GM23338 (cell line): ENCODE results near the gene SLC34A3. TPM values are rescaled to one million over a fixed set of nuclear protein-coding genes. Genes with fewer than 3 reads are reported as not detected.
A peak's percentile ranks its signal among the peaks of the same experiment; 100 is the strongest.

Experiments used
- ATAC-seq: fragments of 200-7000 bp; cut with Tn5 transposase; 3 replicates; pipeline ENCODE4 v1.9.1; 2020
- DNase-seq: peaks from one replicate; pipeline ENCODE4 v3.0.0-alpha.2; 2015; ENCODE audit warnings: low spot score
- H2AFZ ChIP-seq: fragments of 200-600 bp; sonication (generic); 2 replicates; pipeline ENCODE4 v1.8.0; 2016; ENCODE audit warnings: antibody characterized with exemption, mild to moderate bottlenecking, moderate library complexity
- H3F3A ChIP-seq: fragments of 200-600 bp; sonication (generic); replicated peaks from 2 replicates; pipeline ENCODE4 v1.8.0; 2017; ENCODE audit warnings: antibody characterized with exemption, mixed run types, low read depth
- H3K27ac ChIP-seq: fragments of 200-600 bp; sonication (generic); 2 replicates; pipeline ENCODE4 v1.6.1; 2016; ENCODE audit warnings: low read depth
- H3K27me3 ChIP-seq: fragments of 200-600 bp; sonication (generic); 2 replicates; pipeline ENCODE4 v1.8.0; 2016; ENCODE audit warnings: mild to moderate bottlenecking, mixed run types, moderate library complexity; ENCODE audit not compliant: insufficient read depth
- H3K36me3 ChIP-seq: fragments of 200-600 bp; sonication (generic); 2 replicates; pipeline ENCODE4 v1.8.0; 2016; ENCODE audit warnings: mild to moderate bottlenecking; ENCODE audit not compliant: insufficient read depth
- H3K4me1 ChIP-seq: fragments of 200-600 bp; sonication (generic); 2 replicates; pipeline ENCODE4 v1.8.0; 2016; ENCODE audit warnings: mild to moderate bottlenecking, moderate library complexity; ENCODE audit not compliant: insufficient read depth
- H3K4me2 ChIP-seq: fragments of 200-600 bp; sonication (generic); 2 replicates; pipeline ENCODE4 v1.7.1; 2017; ENCODE audit warnings: mixed run types
- H3K4me3 ChIP-seq: fragments of 200-600 bp; sonication (generic); 2 replicates; pipeline ENCODE4 v1.6.1; 2016; ENCODE audit warnings: mixed run types
- H3K79me2 ChIP-seq: fragments of 200-600 bp; sonication (generic); replicated peaks from 2 replicates; pipeline ENCODE4 v1.8.0; 2017; ENCODE audit warnings: mild to moderate bottlenecking; ENCODE audit not compliant: insufficient read depth
- H3K9me2 ChIP-seq: fragments of 200-600 bp; sonication (generic); 2 replicates; pipeline ENCODE4 v1.8.0; 2017; ENCODE audit not compliant: insufficient read depth
- H4K20me1 ChIP-seq: fragments of 200-600 bp; sonication (generic); replicated peaks from 2 replicates; pipeline ENCODE4 v1.8.0; 2017; ENCODE audit warnings: mild to moderate bottlenecking; ENCODE audit not compliant: insufficient read depth
- H3K27ac Mint-ChIP-seq: 2 replicates; pipeline ENCODE4 v1.8.0; 2020; ENCODE audit warnings: inconsistent platforms, mild to moderate bottlenecking, moderate library complexity, mixed read lengths
- H3K27me3 Mint-ChIP-seq: 3 replicates; pipeline ENCODE4 v1.8.0; 2022; ENCODE audit warnings: low read depth, mild to moderate bottlenecking, moderate library complexity, mixed read lengths, inconsistent platforms; ENCODE audit not compliant: insufficient read depth, poor library complexity
- H3K36me3 Mint-ChIP-seq: 3 replicates; pipeline ENCODE4 v1.8.0; 2021; ENCODE audit warnings: low read depth, mild to moderate bottlenecking, inconsistent platforms, moderate library complexity, mixed read lengths
- H3K4me1 Mint-ChIP-seq: 3 replicates; pipeline ENCODE4 v1.8.0; 2020; ENCODE audit warnings: mild to moderate bottlenecking, inconsistent platforms, mixed read lengths
- H3K4me3 Mint-ChIP-seq: 3 replicates; pipeline ENCODE4 v1.8.0; 2021; ENCODE audit warnings: moderate library complexity, mild to moderate bottlenecking, inconsistent platforms, mixed read lengths
- H3K9me3 Mint-ChIP-seq: 3 replicates; pipeline ENCODE4 v1.8.0; 2020; ENCODE audit warnings: moderate library complexity, mild to moderate bottlenecking, inconsistent platforms, mixed read lengths
- CREB1 ChIP-seq: fragments of 250-450 bp; sonication (Bioruptor Pico); IDR thresholded peaks from 2 replicates; pipeline ENCODE4 v1.5.0; 2020; ENCODE audit warnings: low read depth, mild to moderate bottlenecking, moderate library complexity
- CTCF ChIP-seq, 2 experiments: fragments of 200-600 bp in 1 of 2; sonication (generic) in 1 of 2; conservative IDR thresholded peaks; 2 replicates each; pipeline versions ENCODE4 v1.5.1 to v1.6.1; 2016 to 2017; ENCODE audit warnings: antibody characterized with exemption in 2 of 2, low read depth in 2 of 2, mild to moderate bottlenecking in 2 of 2, moderate library complexity in 1 of 2
- EZH2 ChIP-seq: fragments of 200-600 bp; sonication (generic); IDR thresholded peaks from one replicate; pipeline ENCODE4 v1.8.0; 2017; ENCODE audit warnings: antibody characterized with exemption, mild to moderate bottlenecking, low read depth; ENCODE audit not compliant: unreplicated experiment
- EZH2phosphoT487 ChIP-seq: fragments of 200-600 bp; sonication (generic); IDR thresholded peaks from one replicate; pipeline ENCODE4 v1.8.1; 2018; ENCODE audit warnings: antibody characterized with exemption; ENCODE audit not compliant: unreplicated experiment
- JUNB ChIP-seq: IDR thresholded peaks from one replicate; pipeline ENCODE4 v1.6.1; 2016; ENCODE audit warnings: antibody characterized with exemption; ENCODE audit not compliant: unreplicated experiment
- REST ChIP-seq: IDR thresholded peaks from one replicate; pipeline ENCODE4 v1.6.1; 2018; ENCODE audit warnings: antibody characterized with exemption; ENCODE audit not compliant: unreplicated experiment
- STAT1 ChIP-seq: IDR thresholded peaks from one replicate; pipeline ENCODE4 v1.6.1; 2016; ENCODE audit warnings: antibody characterized with exemption; ENCODE audit not compliant: unreplicated experiment
- ZNF114 ChIP-seq: fragments of 250-450 bp; sonication (Bioruptor Pico); IDR thresholded peaks from 2 replicates; pipeline ENCODE4 v1.5.0; 2020; ENCODE audit warnings: mild to moderate bottlenecking, moderate library complexity
- ZNF331 ChIP-seq: fragments of 250-450 bp; sonication (Bioruptor Pico); IDR thresholded peaks from 2 replicates; pipeline ENCODE4 v1.5.0; 2020; ENCODE audit warnings: low read depth, mild to moderate bottlenecking, moderate library complexity
- polyA plus RNA-seq: library from polyadenylated mRNA; unstranded; fragments of >200 nt; fragmentation: Nextera tagmentation; extraction: Ambion mirVana; gene quantifications from 2 replicates; pipeline ENCODE4 v1.2.1, GENCODE V29; 2016
- total RNA-seq: library from RNA; depleted of rRNA; stranded (reverse); fragments of >200 nt; shearing (Covaris generic); gene quantifications from 2 replicates; pipeline ENCODE4 v1.2.3, GENCODE V29; 2014

SLC34A3 gene
- total and polyA plus RNA-seq, 2 experiments from 2014 or later: not detected

GRCh38 chr9:137234055-137234697 lies 3.5 kb downstream of the SLC34A3 start:
- Mint-ChIP-seq H3K27me3 (peaks cover 10% of the 10 kb centered on the region), H3K9me3 (no peaks in the 10 kb centered on the region), H3K4me3 (no peak overlapping the region), H3K36me3 (peaks cover 3% of the 10 kb centered on the region; the same call in 1 of the 3 replicates), H3K4me1 (peaks cover 17% of the 10 kb centered on the region), H3K27ac (no peak overlapping the region)
- no peak overlapping the region for H3K4me3 ChIP-seq
- no peak overlapping the region for H2AFZ ChIP-seq
- no peaks in the 10 kb centered on the region for H3K27me3 ChIP-seq
- H4K20me1 ChIP-seq: no peaks in the 10 kb centered on the region; the same call in 1 of the 2 replicates
- TF ChIP-seq EZH2 (no peak), JUNB (no peak)
- ATAC-seq (no peak), DNase-seq (no peak)
- no peak overlapping the region for H3K27ac ChIP-seq
- no peaks in the 10 kb centered on the region for H3K9me2 ChIP-seq
- H3K36me3 ChIP-seq: no peaks in the 10 kb centered on the region
- peaks cover 10% of the 10 kb centered on the region; the same call in 1 of the 2 replicates for H3K4me1 ChIP-seq
- H3F3A ChIP-seq: no peaks in the 10 kb centered on the region
- no peak overlapping the region for H3K4me2 ChIP-seq
- H3K79me2 ChIP-seq: peaks cover 5% of the 10 kb centered on the region

- no peaks in the 10 kb centered on the region for H3K36me3 ChIP-seq
- no peak overlapping the region for H3K4me2 ChIP-seq
- peaks cover 3% of the 10 kb centered on the region; the same call in 1 of the 3 replicates for H3K36me3 Mint-ChIP-seq
- no peak overlapping the region for H2AFZ ChIP-seq
- H3K4me1 ChIP-seq: peaks cover 13% of the 10 kb centered on the region; the same call in 1 of the 2 replicates
- H3K27me3 Mint-ChIP-seq: peaks cover 10% of the 10 kb centered on the region
- no peak overlapping the region for H3K27ac Mint-ChIP-seq
- no peak overlapping the region for H3K4me3 Mint-ChIP-seq
- H3K4me1 Mint-ChIP-seq: peaks cover 18% of the 10 kb centered on the region
- no peak for ATAC-seq
- 0 out of 2 replicates have a peak, but pooled peaks cover under 1% of the 10 kb centered on the region for H3F3A ChIP-seq
- no peaks in the 10 kb centered on the region for H3K9me3 Mint-ChIP-seq
- TF ChIP-seq ZNF114 (CRISPR knock-in tag): no peak
- TF ChIP-seq ZNF331 (CRISPR knock-in tag): no peak
- no peak for TF ChIP-seq EZH2
- no peak for TF ChIP-seq EZH2phosphoT487
- H3K27ac ChIP-seq: no peak overlapping the region
- H4K20me1 ChIP-seq: no peaks in the 10 kb centered on the region; the same call in 1 of the 2 replicates
- H3K79me2 ChIP-seq: peaks cover 12% of the 10 kb centered on the region
- no peaks in the 10 kb centered on the region for H3K27me3 ChIP-seq
- no peaks in the 10 kb centered on the region for H3K9me2 ChIP-seq
- no peak overlapping the region for H3K4me3 ChIP-seq
- no peak for DNase-seq
Observed at GRCh38 chr9:137234758-137235423, 4.2 kb downstream of the SLC34A3 start.

GRCh38 chr9:137235424-137236237 lies 4.9 kb downstream of the SLC34A3 start:
- Mint-ChIP-seq H3K4me1 (peaks cover 18% of the 10 kb centered on the region), H3K36me3 (peaks cover 3% of the 10 kb centered on the region; the same call in 1 of the 3 replicates), H3K9me3 (no peaks in the 10 kb centered on the region), H3K4me3 (no peak overlapping the region), H3K27ac (no peak overlapping the region), H3K27me3 (peaks cover 10% of the 10 kb centered on the region)
- H3K4me2 ChIP-seq: no peak overlapping the region; the same call in 1 of the 2 replicates
- no peak overlapping the region for H2AFZ ChIP-seq
- no peak for TF ChIP-seq ZNF331 (CRISPR knock-in tag)
- no peak for TF ChIP-seq ZNF114 (CRISPR knock-in tag)
- peak; percentile 22 to 43; a peak in 3 of 4 replicates for TF ChIP-seq CTCF (conservative IDR thresholded peaks at IDR 0.05; ENCODE audit: low read depth in 2 of 2)
- TF ChIP-seq REST: no peak
- no peak for TF ChIP-seq EZH2
- no peak for TF ChIP-seq STAT1
- no peak for TF ChIP-seq CREB1 (CRISPR knock-in tag)
- TF ChIP-seq JUNB: no peak
- H3K4me1 ChIP-seq: peaks cover 13% of the 10 kb centered on the region; the same call in 1 of the 2 replicates
- 0 out of 2 replicates have a peak, but pooled peaks cover 3% of the 10 kb centered on the region for H3F3A ChIP-seq
- H3K36me3 ChIP-seq: no peaks in the 10 kb centered on the region
- no peaks in the 10 kb centered on the region for H3K27me3 ChIP-seq
- H4K20me1 ChIP-seq: no peaks in the 10 kb centered on the region; the same call in 1 of the 2 replicates
- H3K79me2 ChIP-seq: peaks cover 15% of the 10 kb centered on the region
- peak; percentile 17 for ATAC-seq
- no peaks in the 10 kb centered on the region for H3K9me2 ChIP-seq
- H3K4me3 ChIP-seq: no peak overlapping the region; the same call in 1 of the 2 replicates
- peak; percentile 66 for DNase-seq
- H3K27ac ChIP-seq: no peak overlapping the region
